Endothelial cell of umbilical vein (primary cell): Measurements from ENCODE around the gene PTRHD1. TPM values are rescaled to one million over a fixed set of nuclear protein-coding genes. Genes with fewer than 3 reads are reported as not detected.

ENCODE experiments used
- BruUV-seq: library from RNA; stranded (reverse); fragments of 400-500 nt; replicated peaks from 2 replicates; lab custom pipeline; 2021; lab: Mats Ljungman, UMichigan
- CTCF ChIA-PET: fragments of 300-600, 350-600 bp; sonication (Branson Sonifier 250); formaldehyde crosslinking; loops from one replicate; lab custom pipeline; 2021; ENCODE audit warnings: antibody characterized with exemption, inconsistent platforms; lab: Charles Lee
- POLR2A ChIA-PET: fragments of 300-600, 350-600 bp; sonication (Branson Sonifier 250); formaldehyde crosslinking; loops from one replicate; lab custom pipeline; 2021; ENCODE audit warnings: antibody characterized with exemption, inconsistent platforms; lab: Charles Lee
- DNase-seq: peaks from one replicate; pipeline ENCODE4 v3.0.0-alpha.2; 2011; ENCODE audit warnings: low read depth, low spot score
- FAIRE-seq: peaks from 2 replicates; lab custom pipeline; 2011; peaks lifted over from hg19 to GRCh38; lab: Jason Lieb, UNC
- H2AFZ ChIP-seq: 2 replicates; pipeline ENCODE4 v1.6.0; 2012; ENCODE audit warnings: low read depth, low read length, control low read depth, inconsistent platforms
- H3K27ac ChIP-seq: 2 replicates; pipeline ENCODE4 v1.5.1; 2011; ENCODE audit warnings: low read depth, mild to moderate bottlenecking, control low read depth, low read length, moderate library complexity; ENCODE audit not compliant: insufficient read depth
- H3K27me3 ChIP-seq, 2 experiments: 2 replicates each; pipeline versions ENCODE4 v1.6.0 to v1.6.1; 2011; ENCODE audit warnings: low read length in 2 of 2, mixed read lengths in 1 of 2; ENCODE audit not compliant: control insufficient read depth in 2 of 2, insufficient read depth in 2 of 2
- H3K36me3 ChIP-seq, 2 experiments: 2 replicates in 1 of 2; 3 replicates in 1 of 2; pipeline ENCODE4 v1.5.1; 2011; ENCODE audit warnings: low read length in 2 of 2, mild to moderate bottlenecking in 1 of 2, moderate library complexity in 1 of 2; ENCODE audit not compliant: control insufficient read depth in 2 of 2, insufficient read depth in 2 of 2; ENCODE audit errors: extremely low read depth in 1 of 2
- H3K4me1 ChIP-seq: 3 replicates; pipeline ENCODE4 v1.5.1; 2011; ENCODE audit warnings: mild to moderate bottlenecking, low read length; ENCODE audit not compliant: control insufficient read depth, insufficient read depth; ENCODE audit errors: extremely low read depth
- H3K4me2 ChIP-seq: 2 replicates; pipeline ENCODE4 v1.6.1; 2011; ENCODE audit warnings: low read length, control low read depth, mixed read lengths; ENCODE audit not compliant: insufficient read depth
- H3K4me3 ChIP-seq, 3 experiments: fragments of 200-600 bp in 1 of 3; sonication (generic), shearing (Covaris generic) in 1 of 3; replicated peaks in 1 of 3; 2 replicates each; pipeline ENCODE4 v1.5.1; 2011 to 2016; ENCODE audit warnings: control low read depth in 3 of 3, low read length in 3 of 3, mild to moderate bottlenecking in 2 of 3, inconsistent platforms in 1 of 3, low read depth in 1 of 3, moderate library complexity in 1 of 3; ENCODE audit not compliant: insufficient read depth in 1 of 3
- H3K79me2 ChIP-seq: 2 replicates; pipeline ENCODE4 v1.6.0; 2012; ENCODE audit warnings: low read length, inconsistent platforms; ENCODE audit not compliant: control insufficient read depth, insufficient read depth
- H3K9ac ChIP-seq: replicated peaks from 2 replicates; pipeline ENCODE3; 2011; ENCODE audit warnings: low read length, control low read depth; ENCODE audit not compliant: insufficient read depth; ENCODE audit errors: extremely low read depth
- H3K9me1 ChIP-seq: replicated peaks from 3 replicates; pipeline ENCODE4 v1.6.0; 2011; ENCODE audit warnings: mild to moderate bottlenecking, low read length; ENCODE audit not compliant: control insufficient read depth, insufficient read depth; ENCODE audit errors: extremely low read depth
- H3K9me3 ChIP-seq: replicated peaks from 2 replicates; pipeline ENCODE4 v1.5.1; 2012; ENCODE audit warnings: low read length, inconsistent platforms; ENCODE audit not compliant: control insufficient read depth, insufficient read depth
- H4K20me1 ChIP-seq: replicated peaks from 2 replicates; pipeline ENCODE3; 2011; ENCODE audit warnings: mild to moderate bottlenecking, low read length; ENCODE audit not compliant: control insufficient read depth, insufficient read depth; ENCODE audit errors: extremely low read depth
- EZH2 ChIP-seq: IDR thresholded peaks from 2 replicates; pipeline ENCODE4 v1.6.1; 2012; ENCODE audit warnings: borderline replicate concordance, low read depth, mild to moderate bottlenecking, moderate library complexity, low read length, inconsistent platforms; ENCODE audit not compliant: severe bottlenecking
- FOS ChIP-seq: IDR thresholded peaks from 2 replicates; pipeline ENCODE4 v1.6.1; 2011; ENCODE audit warnings: mild to moderate bottlenecking, low read length, moderate library complexity, borderline replicate concordance; ENCODE audit not compliant: insufficient read depth
- GATA2 ChIP-seq: IDR thresholded peaks from 2 replicates; pipeline ENCODE4 v1.7.0; 2011; ENCODE audit warnings: low read depth, mild to moderate bottlenecking, moderate library complexity, mixed read lengths, low read length; ENCODE audit not compliant: insufficient read length, insufficient read depth
- JUN ChIP-seq: IDR thresholded peaks from 2 replicates; pipeline ENCODE4 v1.6.1; 2011; ENCODE audit warnings: borderline replicate concordance, low read depth; ENCODE audit not compliant: insufficient read length, insufficient read depth
- MYC ChIP-seq: IDR thresholded peaks from one replicate; pipeline ENCODE4 v1.6.1; 2011; ENCODE audit warnings: mild to moderate bottlenecking, low read depth, low read length
- POLR2A ChIP-seq: IDR thresholded peaks from 2 replicates; pipeline ENCODE4 v1.6.1; 2012; ENCODE audit warnings: low read depth, mild to moderate bottlenecking, control low read depth, low read length
- POLR2AphosphoS5 ChIP-seq: IDR thresholded peaks from 2 replicates; pipeline ENCODE4 v1.6.1; 2012; ENCODE audit warnings: low read depth, mild to moderate bottlenecking, control low read depth, low read length, moderate library complexity; ENCODE audit not compliant: insufficient read depth
- dilution Hi-C: fragments of 300-500 bp; cut with MboI; formaldehyde crosslinking; loops from one replicate; pipeline ENCODE4 v1.15.0; 2019; ENCODE audit warnings: low sequenced_read_pairs; ENCODE audit not compliant: extremely low pct_ligation_motif_present
- intact Hi-C: fragments of 100-400 bp; cut with micrococcal nuclease; formaldehyde crosslinking; loops from one replicate; pipeline ENCODE4 v1.10.0; 2022
- polyA plus RNA-seq, 4 experiments: library from polyadenylated mRNA; depleted of rRNA in 3 of 4; stranded (reverse) in 3 of 4; unstranded in 1 of 4; fragments of >200 nt; gene quantifications; 2 replicates each; pipeline versions ENCODE4 v1.2.1 to v1.2.3, GENCODE V29; 2011 to 2012; ENCODE audit warnings: missing spikeins in 1 of 4
- total RNA-seq: library from RNA; stranded (reverse); gene quantifications from 2 replicates; pipeline ENCODE4 v1.2.3, GENCODE V29; 2021
- TF ChIP-seq, protein P1 (sequence below), 2 donors: IDR thresholded peaks; 1 replicate in 1 of 2; 2 replicates in 1 of 2; pipeline ENCODE4 v1.5.1; 2011; ENCODE audit warnings: low read length in 2 of 2, mild to moderate bottlenecking in 2 of 2, moderate library complexity in 2 of 2, control low read depth in 1 of 2, inconsistent platforms in 1 of 2, low read depth in 1 of 2; ENCODE audit not compliant: insufficient read depth in 1 of 2; ENCODE audit errors: extremely low read depth in 1 of 2
- TF ChIP-seq, protein P2 (sequence below): IDR thresholded peaks from 2 replicates; pipeline ENCODE4 v1.6.1; 2011; ENCODE audit not compliant: insufficient read depth, insufficient read length

PTRHD1 gene
- total and polyA plus RNA-seq, 2 donors (not counting 3 experiments of a cell fraction or from before 2014, with no cell fraction given) = 41.1 to 68.8 TPM

DNA sequence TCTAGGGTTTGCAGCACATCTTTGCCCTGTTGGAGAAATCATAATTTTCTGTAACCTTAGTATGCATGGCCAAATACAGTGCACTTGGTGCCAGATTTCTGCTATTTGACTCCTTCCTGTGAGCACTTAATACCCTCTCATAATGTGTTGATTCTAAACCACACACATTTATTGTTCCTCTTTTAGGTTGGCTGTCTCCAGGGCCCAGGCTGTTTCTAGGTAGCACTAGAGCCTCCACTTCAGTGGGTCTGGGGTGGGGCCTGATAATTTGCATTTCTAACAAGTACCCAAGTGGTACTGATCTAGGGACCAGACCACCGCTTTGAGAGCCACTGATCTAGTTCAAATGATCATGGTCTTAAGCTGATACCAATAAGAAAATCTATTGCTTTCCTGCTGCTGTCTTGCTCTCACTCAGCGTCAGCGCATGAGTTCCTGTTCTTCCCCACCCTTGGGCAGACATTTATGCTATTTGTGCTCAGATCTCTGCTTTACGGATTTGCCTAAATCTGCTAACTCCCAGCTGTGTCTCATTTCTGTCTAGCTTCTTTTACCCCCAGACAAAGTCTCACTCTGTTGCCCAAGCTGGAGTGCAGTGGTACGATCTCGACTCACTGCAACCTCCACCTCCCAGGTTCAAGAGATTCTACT lies 7.4 kb downstream of the PTRHD1 start:
- POLR2A ChIA-PET = interaction anchor here (0.7 kb wide), 1 partner anchor 601 kb away, joined by 3 read pairs; no protein-coding TSS in a partner anchor

DNA sequence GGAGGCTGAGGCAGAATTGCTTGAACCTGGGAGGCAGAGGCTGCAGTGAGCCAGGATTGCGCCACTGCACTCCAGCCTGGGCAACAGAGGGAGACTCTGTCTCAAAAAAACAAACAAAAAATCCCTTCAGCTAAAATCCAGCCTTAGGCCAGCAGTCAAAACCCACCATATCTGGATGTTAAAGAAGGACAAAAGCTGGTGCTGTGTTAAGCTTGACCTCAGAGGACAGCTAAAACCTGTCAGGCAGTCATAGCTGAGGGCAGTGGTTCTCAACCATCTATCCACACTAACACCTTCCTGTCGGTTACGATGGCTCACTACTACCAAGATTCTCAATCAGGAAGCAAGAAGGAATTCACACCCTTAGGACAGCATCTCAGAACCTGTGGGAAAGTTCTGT lies 9.6 kb downstream of the PTRHD1 start:
- intact Hi-C loops = no loop called here
- no peak overlapping the region for H3K4me3 ChIP-seq
- TF ChIP-seq, protein P1, sequence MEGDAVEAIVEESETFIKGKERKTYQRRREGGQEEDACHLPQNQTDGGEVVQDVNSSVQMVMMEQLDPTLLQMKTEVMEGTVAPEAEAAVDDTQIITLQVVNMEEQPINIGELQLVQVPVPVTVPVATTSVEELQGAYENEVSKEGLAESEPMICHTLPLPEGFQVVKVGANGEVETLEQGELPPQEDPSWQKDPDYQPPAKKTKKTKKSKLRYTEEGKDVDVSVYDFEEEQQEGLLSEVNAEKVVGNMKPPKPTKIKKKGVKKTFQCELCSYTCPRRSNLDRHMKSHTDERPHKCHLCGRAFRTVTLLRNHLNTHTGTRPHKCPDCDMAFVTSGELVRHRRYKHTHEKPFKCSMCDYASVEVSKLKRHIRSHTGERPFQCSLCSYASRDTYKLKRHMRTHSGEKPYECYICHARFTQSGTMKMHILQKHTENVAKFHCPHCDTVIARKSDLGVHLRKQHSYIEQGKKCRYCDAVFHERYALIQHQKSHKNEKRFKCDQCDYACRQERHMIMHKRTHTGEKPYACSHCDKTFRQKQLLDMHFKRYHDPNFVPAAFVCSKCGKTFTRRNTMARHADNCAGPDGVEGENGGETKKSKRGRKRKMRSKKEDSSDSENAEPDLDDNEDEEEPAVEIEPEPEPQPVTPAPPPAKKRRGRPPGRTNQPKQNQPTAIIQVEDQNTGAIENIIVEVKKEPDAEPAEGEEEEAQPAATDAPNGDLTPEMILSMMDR (IDR thresholded peaks at IDR 0.05; ENCODE audit: extremely low read depth in 1 of 2, insufficient read depth in 1 of 2, low read depth in 1 of 2, low read length in 2 of 2) = no peak
- TF ChIP-seq EZH2 (no peak), MYC (no peak), GATA2 (no peak), JUN (no peak), POLR2AphosphoS5 (no peak), POLR2A (no peak), FOS (no peak)
- TF ChIP-seq, protein P2, sequence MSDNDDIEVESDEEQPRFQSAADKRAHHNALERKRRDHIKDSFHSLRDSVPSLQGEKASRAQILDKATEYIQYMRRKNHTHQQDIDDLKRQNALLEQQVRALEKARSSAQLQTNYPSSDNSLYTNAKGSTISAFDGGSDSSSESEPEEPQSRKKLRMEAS = no peak
- no peak for DNase-seq
- H3K36me3 ChIP-seq = no peaks in the 10 kb centered on the region
- dilution Hi-C loops = no loop called here
- no peaks in the 10 kb centered on the region for H3K27me3 ChIP-seq
- H3K9ac ChIP-seq = no peak overlapping the region
- H3K9me1 ChIP-seq = no peaks in the 10 kb centered on the region
- H3K9me3 ChIP-seq = no peaks in the 10 kb centered on the region
- no peak overlapping the region for H3K4me2 ChIP-seq
- peaks cover 5% of the 10 kb centered on the region for H3K4me1 ChIP-seq
- no peak overlapping the region for H2AFZ ChIP-seq
- H4K20me1 ChIP-seq = no peaks in the 10 kb centered on the region
- H3K27ac ChIP-seq = no peak overlapping the region
- BruUV-seq = no TSS peak
- no peaks in the 10 kb centered on the region for H3K79me2 ChIP-seq
- CTCF ChIA-PET = no interaction called here
- FAIRE-seq = no peak
- POLR2A ChIA-PET = no interaction called here

More for the DNA sequence above, 7.4 kb downstream of the PTRHD1 start:
- dilution Hi-C loops (no loop called here), intact Hi-C loops (no loop called here)
- Histone ChIP-seq H3K36me3 (no peaks in the 10 kb centered on the region), H3K9me1 (no peaks in the 10 kb centered on the region), H3K79me2 (no peaks in the 10 kb centered on the region), H3K4me3 (no peak overlapping the region), H3K9ac (no peak overlapping the region), H3K9me3 (no peaks in the 10 kb centered on the region), H3K4me2 (no peak overlapping the region), H3K27ac (no peak overlapping the region), H3K4me1 (no peaks in the 10 kb centered on the region), H2AFZ (no peak overlapping the region), H3K27me3 (no peaks in the 10 kb centered on the region), H4K20me1 (no peaks in the 10 kb centered on the region)
- TF ChIP-seq, protein P2 = no peak
- no peak for TF ChIP-seq JUN
- no TSS peak for BruUV-seq
- no peak for DNase-seq
- FAIRE-seq = no peak
- CTCF ChIA-PET = no interaction called here
